Testis (tissue), 3 donors: Measurements from ENCODE around the gene TVP23A. TPM values are rescaled to one million over a fixed set of nuclear protein-coding genes. Genes with fewer than 3 reads are reported as not detected.
"Not testable (repeated sequence)": the region's sequence is repeated elsewhere in the genome, so short reads cannot be mapped to it uniquely, and the experiment has no call there.

Experiments used
- DNase-seq: peaks from one replicate; pipeline ENCODE4 v3.0.0-alpha.2; 2019
- H3K27ac ChIP-seq, 2 donors: fragments of 200-600 bp; sonication (generic); one replicate each; pipeline ENCODE4 v1.5.1; 2019
- H3K27me3 ChIP-seq: fragments of 200-600 bp; sonication (generic); one replicate; pipeline ENCODE4 v1.5.1; 2019
- H3K36me3 ChIP-seq: fragments of 200-600 bp; sonication (generic); one replicate; pipeline ENCODE4 v1.5.1; 2017; ENCODE audit warnings: low read depth; ENCODE audit errors: missing control alignments
- H3K4me1 ChIP-seq: fragments of 200-600 bp; sonication (generic); one replicate; pipeline ENCODE4 v1.5.1; 2019
- H3K4me3 ChIP-seq, 2 donors: fragments of 200-600 bp; sonication (generic); one replicate each; pipeline ENCODE4 v1.5.1; 2017 to 2019
- H3K9me3 ChIP-seq: fragments of 200-600 bp; sonication (generic); one replicate; pipeline ENCODE4 v1.5.1; 2017
- POLR2A ChIP-seq: fragments of 450-650 bp; IDR thresholded peaks from one replicate; pipeline ENCODE4 v1.6.1; 2017; ENCODE audit warnings: antibody characterized with exemption, mild to moderate bottlenecking, moderate library complexity
- WGBS, 2 donors: methylation state at CpG; one replicate each; pipeline ENCODE4 v1.1.5; 2018; 5-methylcytosine and 5-hydroxymethylcytosine counted together
- intact Hi-C: fragments of 100-400 bp; cut with DNase I; formaldehyde crosslinking; loops from one replicate; pipeline ENCODE4 v1.15.1; 2023; ENCODE audit warnings: low total_unique reads
- polyA plus RNA-seq: library from polyadenylated mRNA; stranded (reverse); fragments of 350-450 nt; fragmentation: Illumina TruSeq; extraction: RNeasy Lipid Tissue Mini Kit (QIAGEN cat#74804); gene quantifications from one replicate; pipeline ENCODE4 v1.2.3, GENCODE V29; 2014; ENCODE audit warnings: low read depth, low replicate concordance; ENCODE audit not compliant: insufficient read depth
- total RNA-seq, 2 donors: library from RNA; depleted of rRNA; stranded (reverse); fragments of >200 nt; gene quantifications; one replicate each; pipeline ENCODE4 v1.2.3, GENCODE V29; 2016
- TF ChIP-seq, protein P1 (sequence below), 3 experiments: fragments of 450-650 bp in 2 of 3; fragments of 200-600 bp in 1 of 3; sonication (generic) in 1 of 3; IDR thresholded peaks; one replicate each; pipeline ENCODE4 v1.5.1; 2016 to 2019; ENCODE audit warnings: antibody characterized with exemption in 3 of 3, mild to moderate bottlenecking in 2 of 3, moderate library complexity in 1 of 3

TVP23A gene
- total and polyA plus RNA-seq, 3 donors from 2014 or later: 1.7 to 4.2 (median 3.5) TPM

DNA sequence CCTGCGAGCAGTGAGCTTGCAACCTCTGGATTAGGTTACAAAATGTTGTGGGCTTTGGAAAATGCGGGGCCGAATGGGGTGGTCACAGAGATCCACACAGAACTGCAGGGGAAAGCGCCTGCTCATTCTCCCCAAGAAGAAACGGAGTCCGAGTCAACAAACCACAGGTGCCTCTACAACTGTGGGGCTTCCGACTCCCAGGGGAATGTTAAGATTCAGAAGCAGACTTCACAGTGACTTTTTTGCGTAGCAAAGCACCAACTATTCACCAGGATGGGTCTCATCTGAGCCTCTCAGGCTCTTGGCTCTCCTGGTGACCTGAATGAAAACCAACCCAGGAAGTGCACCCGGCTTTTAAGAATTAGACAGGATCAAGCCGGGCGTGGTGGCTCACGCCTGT, 41.2 kb downstream of the TVP23A start:
- Histone ChIP-seq H3K36me3 (no peaks in the 10 kb centered on the region), H3K27me3 (no peaks in the 10 kb centered on the region), H3K4me1 (no peaks in the 10 kb centered on the region), H3K27ac (no peak overlapping the region), H3K4me3 (no peak overlapping the region), H3K9me3 (no peaks in the 10 kb centered on the region)
- no peak for DNase-seq
- TF ChIP-seq, protein P1, sequence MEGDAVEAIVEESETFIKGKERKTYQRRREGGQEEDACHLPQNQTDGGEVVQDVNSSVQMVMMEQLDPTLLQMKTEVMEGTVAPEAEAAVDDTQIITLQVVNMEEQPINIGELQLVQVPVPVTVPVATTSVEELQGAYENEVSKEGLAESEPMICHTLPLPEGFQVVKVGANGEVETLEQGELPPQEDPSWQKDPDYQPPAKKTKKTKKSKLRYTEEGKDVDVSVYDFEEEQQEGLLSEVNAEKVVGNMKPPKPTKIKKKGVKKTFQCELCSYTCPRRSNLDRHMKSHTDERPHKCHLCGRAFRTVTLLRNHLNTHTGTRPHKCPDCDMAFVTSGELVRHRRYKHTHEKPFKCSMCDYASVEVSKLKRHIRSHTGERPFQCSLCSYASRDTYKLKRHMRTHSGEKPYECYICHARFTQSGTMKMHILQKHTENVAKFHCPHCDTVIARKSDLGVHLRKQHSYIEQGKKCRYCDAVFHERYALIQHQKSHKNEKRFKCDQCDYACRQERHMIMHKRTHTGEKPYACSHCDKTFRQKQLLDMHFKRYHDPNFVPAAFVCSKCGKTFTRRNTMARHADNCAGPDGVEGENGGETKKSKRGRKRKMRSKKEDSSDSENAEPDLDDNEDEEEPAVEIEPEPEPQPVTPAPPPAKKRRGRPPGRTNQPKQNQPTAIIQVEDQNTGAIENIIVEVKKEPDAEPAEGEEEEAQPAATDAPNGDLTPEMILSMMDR (IDR thresholded peaks at IDR 0.05): no peak
- no peak for TF ChIP-seq POLR2A
- 95 to 97% methylated on average over 12 of the region's 12 CpGs for WGBS, 2 donors
- intact Hi-C loops: no loop called here

DNA sequence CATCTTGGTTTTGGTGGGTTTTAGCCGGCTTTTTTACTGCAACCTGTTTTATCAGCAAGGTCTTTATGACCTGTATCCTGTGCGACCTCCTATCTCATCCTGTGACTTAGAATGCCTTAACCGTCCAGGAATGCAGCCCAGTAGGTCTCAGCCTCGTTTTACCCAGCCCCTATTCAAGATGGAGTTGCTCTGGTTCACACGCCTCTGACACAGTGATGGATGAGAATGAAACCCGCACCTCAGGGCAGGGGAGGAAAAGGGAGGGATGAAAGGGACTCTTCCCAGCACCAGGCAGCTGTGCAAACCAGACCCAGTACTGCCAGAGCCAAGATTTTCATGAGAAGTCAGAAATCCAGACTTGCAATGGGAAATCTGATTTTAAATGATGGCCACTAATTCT, 41.7 kb downstream of the TVP23A start:
- intact Hi-C loops, H3K4me1 ChIP-seq, H3K4me3 ChIP-seq, H3K9me3 ChIP-seq, H3K27ac ChIP-seq, H3K36me3 ChIP-seq, DNase-seq, H3K27me3 ChIP-seq: not testable (repeated sequence)
- WGBS, 2 donors: 66 to 70% methylated on average over 6 of the region's 6 CpGs

DNA sequence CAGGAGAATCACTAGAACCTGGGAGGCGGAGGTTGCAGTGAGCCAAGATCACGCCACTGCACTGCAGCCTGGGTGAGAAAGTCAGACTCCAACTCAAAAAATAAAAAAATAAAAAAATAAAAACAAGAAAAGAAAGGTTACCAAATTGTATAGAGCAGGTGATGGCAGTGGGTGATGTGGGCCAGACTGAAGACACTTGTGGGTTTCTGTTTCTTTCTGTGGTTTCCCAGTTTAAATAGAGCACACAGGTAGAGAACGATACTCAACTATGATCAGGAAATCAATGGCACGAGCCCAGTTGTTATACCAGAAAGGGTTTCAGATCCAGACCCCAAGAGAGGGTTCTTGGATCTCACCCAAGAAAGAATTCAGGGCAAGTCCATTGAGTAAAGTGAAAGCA, 42.3 kb downstream of the TVP23A start:
- 91 to 97% methylated on average over 4 of the region's 4 CpGs for WGBS, 2 donors
- intact Hi-C loops: no loop called here

DNA sequence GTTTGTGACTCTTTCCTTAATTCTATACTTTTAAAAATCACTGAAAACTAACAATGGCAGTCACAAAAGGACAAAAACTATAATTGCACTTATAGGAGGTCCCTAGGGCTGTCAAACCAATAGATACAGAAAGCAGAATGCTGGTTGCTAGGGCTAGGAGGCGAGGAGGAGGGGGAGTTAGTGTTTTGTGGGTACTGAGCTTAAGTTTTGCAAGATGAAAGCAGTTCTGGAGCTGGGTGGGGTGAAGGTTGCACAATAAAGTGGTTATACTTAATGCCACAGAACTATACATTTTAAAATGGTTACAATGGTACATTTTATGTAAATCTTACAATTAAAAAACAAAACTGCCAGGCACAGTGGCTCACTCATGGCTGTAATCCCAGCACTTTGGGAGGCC, 47.7 kb downstream of the TVP23A start:
- no peaks in the 10 kb centered on the region for H3K9me3 ChIP-seq
- TF ChIP-seq, protein P1 (IDR thresholded peaks at IDR 0.05): no peak
- no peak for TF ChIP-seq POLR2A
- DNase-seq: no peak
- H3K27ac ChIP-seq: no peak overlapping the region
- no peaks in the 10 kb centered on the region for H3K4me1 ChIP-seq
- H3K36me3 ChIP-seq: no peaks in the 10 kb centered on the region
- intact Hi-C loops: no loop called here
- 86 to 91% methylated on average over 1 of the region's 1 CpG for WGBS, 2 donors
- no peak overlapping the region for H3K4me3 ChIP-seq
- H3K27me3 ChIP-seq: no peaks in the 10 kb centered on the region

More for the DNA sequence above, 42.3 kb downstream of the TVP23A start:
- Histone ChIP-seq H3K36me3 (no peaks in the 10 kb centered on the region), H3K27me3 (no peaks in the 10 kb centered on the region), H3K9me3 (no peaks in the 10 kb centered on the region), H3K27ac (no peak overlapping the region), H3K4me1 (no peaks in the 10 kb centered on the region), H3K4me3 (no peak overlapping the region)
- no peak for DNase-seq
- TF ChIP-seq, protein P1 (IDR thresholded peaks at IDR 0.05): no peak
- no peak for TF ChIP-seq POLR2A

DNA sequence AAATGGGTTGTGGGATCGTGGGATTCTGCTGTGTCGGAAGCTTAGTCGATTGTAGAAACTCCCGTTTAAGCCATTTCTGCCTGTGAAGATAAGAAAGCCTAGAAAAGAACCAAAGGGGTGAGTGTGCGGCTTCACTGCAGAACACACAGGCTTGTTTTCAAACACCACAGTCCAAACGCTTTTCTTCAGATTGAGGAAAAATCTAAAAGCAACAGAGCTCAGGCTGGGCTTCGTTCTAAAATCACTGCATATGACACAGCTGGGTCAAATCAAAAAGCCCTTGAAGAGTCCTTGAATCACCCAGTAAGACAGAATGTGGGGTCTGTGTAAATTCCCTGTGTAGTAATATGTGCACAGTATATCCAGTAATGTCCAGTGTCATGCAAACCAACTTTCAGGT, 49.2 kb downstream of the TVP23A start:
- Histone ChIP-seq H3K9me3 (no peaks in the 10 kb centered on the region), H3K27me3 (no peaks in the 10 kb centered on the region), H3K4me3 (no peak overlapping the region), H3K27ac (no peak overlapping the region), H3K36me3 (no peaks in the 10 kb centered on the region), H3K4me1 (peaks cover 3% of the 10 kb centered on the region)
- DNase-seq: no peak
- 74 to 81% methylated on average over 7 of the region's 7 CpGs for WGBS, 2 donors
- intact Hi-C loops: no loop called here
- TF ChIP-seq, protein P1 (IDR thresholded peaks at IDR 0.05): no peak
- TF ChIP-seq POLR2A: no peak
